ENCODE results near the gene CD59.
A peak's percentile ranks its signal among the peaks of the same experiment; 100 is the strongest.
"Not testable (repeated sequence)": the region's sequence is repeated elsewhere in the genome, so short reads cannot be mapped to it uniquely, and the experiment has no call there.

CD59 gene

GRCh38 chr11:33713151-33713855, 22.9 kb downstream of the CD59 start:
- no peak for DNase-seq

- no peak for DNase-seq
Observed at GRCh38 chr11:33712436-33712835, 23.8 kb downstream of the CD59 start.

GRCh38 chr11:33709466-33709865, 26.8 kb downstream of the CD59 start:
- no peak for DNase-seq

GRCh38 chr11:33708985-33709384, 27.2 kb downstream of the CD59 start:
- no peak for DNase-seq

GRCh38 chr11:33707831-33708230, 28.4 kb downstream of the CD59 start:
- not testable (repeated sequence) for DNase-seq

- no peak for DNase-seq
Observed at GRCh38 chr11:33706966-33707365, 29.3 kb downstream of the CD59 start.

GRCh38 chr11:33706546-33706945, 29.7 kb downstream of the CD59 start:
- DNase-seq = no peak

GRCh38 chr11:33704240-33705002, 31.8 kb downstream of the CD59 start:
- no peak for DNase-seq

- DNase-seq = no peak
Observed at GRCh38 chr11:33703788-33704187, 32.4 kb downstream of the CD59 start.

- no peak for DNase-seq
Observed at GRCh38 chr11:33703234-33703633, 33.0 kb downstream of the CD59 start.

GRCh38 chr11:33701302-33702230, 34.7 kb downstream of the CD59 start:
- peak in 1 of 2 experiments; percentile 5 for DNase-seq

- DNase-seq = peak; percentile 84 to 94
Observed at GRCh38 chr11:33700502-33701271, 35.5 kb downstream of the CD59 start, which contains the start of gene C11orf91. C11orf91 (minus strand) TSS chr11:33700826; CDS start chr11:33700740, 86 bp downstream.

GRCh38 chr11:33700063-33700501, 36.1 kb downstream of the CD59 start:
- no peak for DNase-seq

- DNase-seq = no peak
Observed at GRCh38 chr11:33699515-33700062, 36.6 kb downstream of the CD59 start.

GRCh38 chr11:33698921-33699320, 37.3 kb downstream of the CD59 start:
- no peak for DNase-seq

- DNase-seq = no peak
Observed at GRCh38 chr11:33697997-33698396, 38.2 kb downstream of the CD59 start.

GRCh38 chr11:33696931-33697638, 39.1 kb downstream of the CD59 start:
- DNase-seq = no peak

GRCh38 chr11:33696411-33696810, 39.8 kb downstream of the CD59 start:
- DNase-seq = no peak

- DNase-seq = peak in 1 of 2 experiments; percentile 32
Observed at GRCh38 chr11:33695051-33695566, 41.1 kb downstream of the CD59 start.

- no peak for DNase-seq
Observed at GRCh38 chr11:33694346-33695050, 41.7 kb downstream of the CD59 start.

Data from SHP77 (cell line).